Smooth muscle cell of the brain vasculature (primary cell): ENCODE results near the gene ADGRL4.
"Not testable (repeated sequence)": the region's sequence is repeated elsewhere in the genome, so short reads cannot be mapped to it uniquely, and the experiment has no call there.

Source experiments
- DNase-seq: peaks from one replicate; pipeline ENCODE4 v3.0.0-alpha.2; 2012; ENCODE audit warnings: low read depth, low spot score

ADGRL4 gene

DNA sequence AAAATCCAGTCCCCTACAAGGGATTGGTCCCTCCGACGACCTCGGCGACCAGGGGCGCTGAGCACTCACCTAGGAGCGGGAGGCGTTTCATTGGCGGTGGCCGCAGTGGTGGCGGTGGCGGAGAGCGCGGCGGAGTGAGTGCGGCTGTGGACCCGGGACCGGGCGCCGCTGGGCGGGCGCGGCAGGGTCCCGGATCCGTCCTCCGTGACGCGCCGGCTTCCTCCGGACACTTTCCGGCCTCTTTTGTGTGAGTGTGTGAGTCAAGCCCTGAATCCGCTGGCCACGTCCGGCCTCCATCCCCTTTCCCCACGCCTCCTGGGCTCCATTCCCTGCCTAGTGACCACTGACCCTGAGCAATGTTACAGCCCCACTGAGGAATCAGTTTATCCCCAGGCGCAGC is at the start of gene ADGRL4:
Gene ADGRL4 (minus strand): TSS at position 167 of the 400 bp plus-strand sequence. CDS start 76 bp downstream, at position 91.
- peak; percentile 15 for DNase-seq

DNA sequence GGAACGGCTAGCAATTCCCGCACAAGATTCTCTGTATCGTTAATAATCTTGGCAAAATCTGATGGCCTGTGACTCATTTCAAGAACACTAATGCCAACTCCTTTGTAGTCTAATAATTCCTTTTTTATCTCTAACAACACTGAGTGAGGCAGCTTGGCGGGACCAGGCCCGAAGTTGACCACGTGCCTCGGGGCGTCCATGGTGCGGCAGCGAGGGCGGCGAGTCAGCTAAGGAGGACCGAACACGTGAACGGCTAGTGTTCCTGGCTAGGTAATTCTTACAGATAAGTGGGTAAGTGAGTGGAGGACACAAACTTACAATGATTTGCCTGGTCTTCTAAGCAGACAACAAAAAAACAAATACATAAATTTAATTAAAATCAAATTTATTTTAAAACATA is 49.3 kb upstream of the ADGRL4 start:
- DNase-seq, result no peak

DNA sequence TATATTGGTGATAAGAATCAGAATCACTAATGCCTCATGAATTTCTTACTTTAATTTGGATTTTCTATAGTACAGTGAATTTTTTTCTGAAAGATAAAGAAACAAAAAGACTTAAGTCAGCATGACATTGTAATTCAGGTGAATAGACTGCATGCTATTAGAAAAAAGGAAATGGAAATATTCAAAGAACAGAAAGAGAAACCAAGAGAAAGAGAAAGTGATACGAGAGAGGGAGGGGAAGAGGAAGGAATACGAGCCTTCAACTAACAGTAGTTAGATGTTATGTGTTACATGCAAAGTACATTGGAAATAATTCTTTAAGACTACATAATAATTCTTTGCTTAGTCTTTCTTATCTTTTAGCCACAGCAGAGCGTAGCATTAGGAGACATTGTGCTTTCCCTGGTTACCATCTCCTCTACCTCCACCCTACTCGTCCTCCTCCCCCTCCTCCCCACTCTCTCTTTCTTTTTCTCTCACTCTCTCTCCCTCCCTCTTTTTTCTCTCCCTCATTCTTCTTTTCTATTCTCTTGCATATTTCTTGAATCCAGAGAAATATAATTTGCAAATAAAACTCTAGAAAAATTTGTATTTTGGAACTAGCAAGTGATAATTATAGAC is 46.4 kb upstream of the ADGRL4 start:
- DNase-seq, result no peak

DNA sequence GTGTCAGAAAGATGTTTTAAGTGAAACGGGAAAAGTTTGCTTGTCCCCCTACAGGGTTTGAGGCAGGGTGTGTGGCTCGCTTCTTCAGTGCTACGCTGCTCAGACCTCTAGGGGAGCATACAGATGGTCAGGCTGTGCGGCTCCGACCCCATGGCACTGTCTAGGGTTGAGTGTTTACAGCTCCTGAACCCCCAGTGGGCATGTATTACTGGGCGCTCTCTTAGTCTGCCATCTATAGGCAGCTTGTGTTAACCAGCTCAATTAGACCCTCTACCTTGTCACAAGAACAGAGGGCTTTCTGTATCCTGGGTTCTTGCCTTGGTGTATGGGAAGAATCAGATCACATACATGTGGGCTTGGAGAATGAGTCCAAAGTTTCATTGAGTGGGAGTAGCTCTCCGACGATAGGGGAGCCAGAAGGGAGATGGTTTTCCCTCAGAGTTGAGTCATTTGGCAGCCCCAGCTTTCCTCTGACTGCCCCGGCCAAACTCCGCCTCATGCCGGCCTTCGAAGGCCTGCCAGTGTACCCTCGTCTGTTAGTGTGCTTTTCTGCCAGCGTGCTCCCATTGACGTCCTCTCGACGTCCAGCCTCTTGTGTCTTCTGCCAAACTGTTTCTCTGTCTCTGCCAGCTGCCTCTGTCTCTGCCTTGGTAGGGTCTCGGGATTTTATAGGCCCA is 38.6 kb upstream of the ADGRL4 start:
- no peak for DNase-seq

DNA sequence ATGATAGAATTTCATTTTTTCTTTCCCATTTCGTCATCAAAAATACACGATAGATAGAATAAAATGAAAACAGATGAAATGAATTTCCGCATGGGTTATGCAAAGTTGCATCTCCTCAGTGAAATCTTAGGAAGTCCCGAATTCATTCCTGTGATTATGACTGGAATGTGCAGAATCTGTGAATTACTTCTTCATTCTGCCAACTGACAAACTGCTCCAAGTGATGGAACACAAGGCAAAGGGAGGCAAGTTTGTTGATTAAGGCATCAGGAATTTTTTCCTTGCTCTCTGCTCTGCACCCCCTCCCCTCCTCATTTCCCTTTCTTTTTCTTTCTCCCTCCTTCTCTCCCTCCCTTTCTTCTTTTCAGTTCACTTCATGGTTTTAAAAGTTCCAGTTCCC is 37.0 kb upstream of the ADGRL4 start:
- no peak for DNase-seq

DNA sequence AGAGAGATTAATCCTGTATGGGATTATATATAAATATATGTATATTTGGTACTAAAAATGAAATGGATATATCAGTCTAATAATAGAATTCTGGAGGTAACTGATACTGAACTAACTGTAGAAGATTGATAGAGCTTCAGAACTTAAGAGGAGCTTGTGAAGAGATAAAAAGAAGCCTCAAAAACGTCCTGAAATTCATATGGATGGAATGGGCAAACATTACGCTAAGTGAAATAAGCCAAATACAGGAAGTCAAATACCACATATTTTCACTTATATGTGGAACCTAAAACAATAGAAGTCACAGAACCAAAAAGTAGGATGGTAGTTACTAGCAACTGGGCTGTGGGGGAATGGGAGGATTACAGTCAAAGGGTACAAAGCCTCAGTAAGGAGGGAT is 36.0 kb upstream of the ADGRL4 start:
- no peak for DNase-seq

DNA sequence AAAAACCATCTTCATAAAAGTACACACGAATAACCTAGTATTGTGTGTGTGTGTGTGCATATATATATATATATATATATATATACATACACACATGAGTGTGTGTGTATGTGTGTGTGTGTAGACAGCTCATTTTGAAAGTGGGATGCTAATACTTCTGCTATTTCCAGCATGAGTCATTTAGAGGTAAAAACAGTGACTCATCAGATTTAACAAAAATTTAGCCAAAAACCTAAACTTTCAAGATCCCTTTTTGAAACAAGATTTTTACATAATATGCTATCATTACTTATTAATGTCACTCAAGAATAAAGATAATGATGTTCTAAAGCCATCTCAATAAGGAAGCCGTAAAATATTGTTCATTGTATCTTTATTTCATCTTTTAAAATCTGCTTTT is 35.6 kb upstream of the ADGRL4 start:
- DNase-seq, result no peak

DNA sequence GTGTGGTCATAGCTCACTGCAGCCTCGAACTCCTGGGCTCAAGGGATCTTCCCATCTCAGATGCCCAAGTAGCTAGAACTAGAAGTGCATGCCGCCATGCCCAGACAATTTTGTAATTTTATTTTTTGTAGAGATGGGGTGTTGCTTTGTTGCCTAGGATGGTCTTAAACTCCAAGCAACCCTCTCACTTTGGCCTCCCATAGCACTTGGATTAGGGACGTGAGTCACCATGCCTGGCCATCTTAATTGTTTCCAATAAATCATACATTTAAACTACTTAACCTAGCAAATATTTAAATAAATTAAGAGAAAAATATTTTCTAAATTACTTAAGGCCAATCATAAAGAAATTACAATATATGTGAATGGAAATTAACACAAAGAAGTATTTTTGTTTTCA is 35.1 kb upstream of the ADGRL4 start:
- no peak for DNase-seq

DNA sequence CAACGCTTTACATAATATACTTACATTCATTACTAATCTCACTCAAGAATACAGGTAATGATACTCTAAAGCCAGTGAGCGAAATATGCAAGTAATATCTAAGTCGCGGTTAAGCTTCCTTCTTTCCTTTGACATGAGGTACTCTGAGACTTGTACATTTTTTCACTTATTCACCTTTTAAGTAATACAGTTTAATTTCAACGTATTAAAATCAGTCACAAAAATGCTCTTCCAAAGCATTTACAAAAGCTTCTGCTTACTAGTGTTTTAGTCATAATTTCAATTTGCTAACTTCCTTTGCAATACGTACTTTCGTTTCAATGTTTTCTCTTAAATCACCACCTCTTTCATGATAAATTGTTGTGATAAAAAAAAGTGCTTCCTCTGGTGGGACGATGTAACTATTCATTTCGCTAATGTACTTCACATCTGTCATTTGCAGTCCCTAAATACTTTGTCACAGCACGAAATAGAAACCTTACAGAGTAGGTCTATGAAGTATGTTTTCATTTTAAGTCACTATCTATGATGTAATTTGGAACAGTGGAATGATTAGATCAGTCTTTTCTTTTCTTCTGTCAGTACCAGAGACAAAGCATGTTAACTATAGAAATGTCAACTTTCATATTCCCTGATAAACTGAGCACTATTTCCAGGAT is 34.0 kb upstream of the ADGRL4 start:
- DNase-seq, result no peak

DNA sequence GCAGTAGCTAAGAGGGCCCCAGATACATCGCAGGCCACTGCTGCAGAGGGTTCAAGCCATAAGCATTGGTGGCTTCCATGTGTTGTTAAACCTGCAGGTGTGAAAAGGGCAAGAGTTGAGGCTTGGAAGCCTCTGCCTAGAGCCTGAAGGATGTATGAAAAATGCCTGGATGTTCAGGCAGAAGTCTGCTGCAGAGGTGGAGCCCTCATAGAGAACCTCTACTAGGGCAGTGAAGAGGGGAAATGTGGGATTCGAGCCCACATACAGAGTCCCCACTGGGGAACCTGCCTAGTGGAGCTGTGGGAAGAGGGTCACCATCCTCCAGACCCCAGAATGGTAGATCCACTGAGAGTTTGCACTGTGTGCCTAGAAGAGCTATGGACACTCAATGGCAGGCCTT is 30.6 kb upstream of the ADGRL4 start:
- no peak for DNase-seq

DNA sequence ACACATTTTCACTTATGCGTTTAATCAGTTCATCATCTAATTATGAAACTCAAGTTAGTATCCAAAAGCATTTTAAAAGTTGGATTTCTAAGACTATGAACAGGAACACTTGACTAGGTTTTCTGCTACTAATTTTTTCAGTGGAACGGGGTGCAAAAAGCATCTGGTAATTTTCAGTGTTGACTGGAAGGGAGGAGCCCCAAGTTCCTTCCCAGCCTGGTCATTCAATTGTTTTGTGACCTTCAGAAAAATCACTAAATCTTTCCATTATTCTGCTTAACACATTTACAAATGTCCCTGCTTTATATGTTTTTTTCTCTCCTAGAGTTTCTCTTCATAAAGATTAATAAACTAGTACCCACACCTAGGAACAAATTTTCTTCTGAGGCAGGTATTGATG is 6.0 kb upstream of the ADGRL4 start:
- DNase-seq, result no peak

DNA sequence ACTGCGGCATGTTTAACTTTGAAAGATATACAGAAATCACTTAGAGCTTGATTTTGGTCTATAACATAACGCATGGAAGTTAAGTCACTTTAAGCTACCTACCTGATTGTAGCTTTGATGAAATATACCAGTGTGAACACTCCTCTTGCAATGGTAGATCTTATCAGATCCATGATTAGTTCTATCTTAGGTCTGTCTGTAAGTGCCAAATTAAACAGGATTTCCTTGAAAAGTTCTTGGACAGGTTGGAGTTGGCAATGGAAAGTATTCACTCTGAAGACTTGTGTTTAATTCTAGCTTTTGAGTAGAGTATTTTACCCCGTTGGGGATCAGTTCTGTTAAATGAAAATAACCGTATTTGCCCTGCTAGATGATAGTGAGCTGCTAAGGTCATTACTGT is 4.1 kb upstream of the ADGRL4 start:
- DNase-seq, result no peak

DNA sequence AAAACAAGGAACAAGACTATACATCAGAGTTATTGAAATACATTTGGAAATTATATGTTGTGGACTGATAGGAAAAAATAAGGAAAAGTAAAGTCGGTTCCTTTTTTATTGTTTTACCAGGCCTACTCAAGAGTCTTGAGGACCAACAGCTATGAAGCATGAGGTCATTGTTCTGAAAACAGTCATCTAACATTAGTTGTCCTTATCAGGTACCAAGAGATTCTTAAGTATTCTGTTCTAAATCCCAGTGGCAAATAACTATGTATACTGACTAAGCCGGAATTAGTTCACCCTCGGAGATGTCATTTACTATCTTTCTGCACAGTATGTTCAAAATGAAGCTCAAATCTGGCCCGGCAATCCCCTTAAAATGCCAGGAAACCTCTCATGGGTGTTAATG is 585 bp downstream of the ADGRL4 start:
- no peak for DNase-seq

DNA sequence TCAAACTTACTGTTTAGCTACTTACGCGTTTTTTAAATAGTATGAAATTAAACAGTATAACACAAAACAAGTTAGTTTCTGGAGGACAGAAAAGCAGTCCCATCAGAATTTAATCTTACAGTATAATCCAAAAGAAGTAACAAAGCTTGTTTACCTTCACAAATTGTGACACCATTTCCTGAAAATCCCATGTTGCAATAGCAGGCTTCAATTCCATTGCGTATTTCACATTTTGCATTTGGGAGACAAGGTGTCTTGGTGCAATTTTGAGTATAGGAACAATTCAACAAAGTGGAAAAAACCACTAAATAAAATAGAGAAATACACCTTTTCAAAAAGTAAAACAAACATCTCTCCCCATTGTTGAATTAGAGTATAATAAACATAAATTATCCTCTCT is 1.6 kb downstream of the ADGRL4 start:
- DNase-seq, result no peak

DNA sequence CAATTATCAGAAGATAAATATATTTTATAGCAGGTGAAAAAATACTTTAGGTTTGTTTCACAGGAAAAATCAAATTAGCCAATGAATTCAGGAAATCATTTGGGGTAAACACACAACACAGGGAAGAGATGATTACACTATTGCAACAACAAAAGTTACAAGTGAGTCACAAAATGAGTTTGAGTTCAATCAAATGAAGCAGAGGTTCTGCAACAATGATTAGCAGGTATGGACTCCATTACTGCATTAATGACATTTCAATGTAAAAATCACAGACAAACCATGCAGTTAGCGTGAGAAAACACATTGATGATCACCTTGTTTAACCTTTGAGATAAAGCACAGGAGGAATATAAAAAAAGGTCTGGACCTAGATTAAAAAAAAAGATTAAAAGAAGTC is 9.7 kb downstream of the ADGRL4 start:
- DNase-seq, result no peak

DNA sequence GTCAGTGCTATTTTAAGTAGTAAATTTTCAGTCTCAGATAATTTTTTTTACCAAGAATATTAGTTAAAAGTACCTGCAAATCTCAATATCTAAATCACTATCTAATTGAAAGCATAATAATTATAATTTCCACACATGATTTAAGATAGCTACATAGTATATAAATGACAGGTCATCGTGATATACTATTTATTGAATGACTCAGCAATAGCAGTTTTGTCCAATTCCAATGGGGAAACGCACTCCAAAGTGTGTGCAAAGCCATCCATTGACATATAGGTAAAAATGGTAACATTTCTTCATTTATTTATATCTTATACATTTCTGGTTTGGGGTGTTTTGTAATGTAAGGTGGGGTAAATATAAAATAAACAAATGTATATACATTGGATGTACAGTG is 19.5 kb downstream of the ADGRL4 start:
- no peak for DNase-seq

DNA sequence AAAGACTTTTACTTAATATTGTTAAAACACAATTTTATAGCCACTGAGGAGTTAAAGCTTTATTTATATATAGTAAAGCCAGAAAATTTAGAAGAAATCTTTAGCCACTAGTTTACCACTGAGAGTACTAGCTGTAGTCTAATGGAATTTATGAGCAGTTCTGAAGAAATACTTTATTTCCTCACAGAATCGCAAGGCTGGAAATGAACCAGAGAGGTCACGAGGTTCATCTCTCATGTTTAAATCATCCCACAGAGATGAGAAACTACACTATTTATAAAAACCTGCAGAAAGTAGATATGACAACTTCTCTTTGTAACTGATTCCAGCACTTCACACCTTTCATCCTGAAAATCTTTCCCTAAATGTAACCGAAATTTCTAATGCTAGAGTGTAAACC is 26.0 kb downstream of the ADGRL4 start:
- DNase-seq, result no peak

DNA sequence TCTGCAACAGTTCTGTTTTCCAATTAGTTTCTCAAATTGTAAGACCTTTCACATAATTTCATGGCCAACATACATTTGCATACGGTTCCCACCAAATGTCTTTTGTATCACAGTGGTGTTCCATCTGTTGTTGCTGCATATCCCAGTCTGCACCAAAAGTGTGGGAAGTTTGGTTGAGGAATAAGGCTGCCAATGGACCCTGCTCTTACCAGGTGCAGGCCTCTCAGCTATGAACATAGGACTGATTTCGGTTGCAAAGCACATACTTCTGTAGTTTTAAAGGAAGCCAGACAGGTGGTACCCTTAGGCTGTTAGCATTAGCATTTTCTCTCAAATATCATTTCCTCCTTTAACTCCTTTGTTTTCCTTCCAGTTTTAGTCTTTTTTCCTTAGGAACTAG is 33.8 kb downstream of the ADGRL4 start:
- DNase-seq, result no peak

DNA sequence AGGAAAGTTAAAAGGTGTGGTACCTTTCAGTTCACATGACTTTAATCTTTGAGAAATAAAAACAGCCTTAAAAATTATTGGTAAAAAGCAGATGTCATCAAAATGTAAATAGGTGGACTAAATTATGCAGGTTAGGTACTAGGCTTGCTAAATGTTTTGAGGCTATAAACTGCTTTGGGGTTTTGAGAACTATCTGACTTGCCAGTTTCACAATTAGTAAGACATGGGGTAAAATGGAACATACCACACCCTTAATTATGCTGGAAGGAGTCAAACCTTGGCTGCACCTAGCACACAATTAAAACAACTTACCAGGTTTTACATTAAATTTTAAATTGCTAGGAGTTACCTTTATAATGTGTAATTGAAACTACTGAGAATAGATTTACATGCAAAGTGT is 39.4 kb downstream of the ADGRL4 start:
- DNase-seq, result not testable (repeated sequence)

DNA sequence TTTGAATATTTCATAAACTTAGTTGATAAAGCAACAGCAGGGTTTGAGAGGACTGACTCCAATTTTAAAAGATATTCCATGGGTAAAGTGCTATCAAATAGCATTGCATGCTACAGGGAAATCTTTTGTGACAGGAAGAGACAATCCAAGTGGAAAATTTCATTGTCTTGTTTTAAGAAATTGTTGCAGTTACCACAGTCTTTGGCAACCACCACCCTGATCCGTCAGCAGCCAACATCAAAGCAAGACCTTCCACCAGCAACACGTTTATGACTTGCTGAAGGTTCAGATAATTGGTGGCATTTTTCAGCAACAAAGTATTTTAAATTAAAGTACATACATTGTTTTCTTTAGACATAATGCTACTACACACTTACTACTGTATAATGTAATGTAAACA is 47.8 kb downstream of the ADGRL4 start:
- DNase-seq, result no peak

DNA sequence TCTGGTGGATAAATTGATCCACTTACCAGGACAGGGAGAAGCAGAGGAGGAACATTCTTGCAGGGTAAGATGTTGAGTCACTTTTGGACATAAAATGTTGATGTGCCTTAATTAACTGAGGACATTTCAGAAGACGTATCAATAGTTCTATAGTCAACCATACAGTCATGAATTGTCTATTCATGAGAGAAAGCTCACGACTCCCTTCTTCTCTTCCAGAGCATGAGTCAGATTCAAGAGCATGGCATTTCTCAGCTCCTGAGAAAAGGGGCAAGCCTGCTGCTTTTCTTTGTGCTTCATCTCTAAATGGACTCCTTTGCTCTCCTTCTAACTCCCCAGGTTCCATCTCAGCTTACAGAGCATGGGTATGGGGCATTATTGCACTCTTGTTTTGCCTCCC is 55.7 kb downstream of the ADGRL4 start:
- DNase-seq, result no peak

DNA sequence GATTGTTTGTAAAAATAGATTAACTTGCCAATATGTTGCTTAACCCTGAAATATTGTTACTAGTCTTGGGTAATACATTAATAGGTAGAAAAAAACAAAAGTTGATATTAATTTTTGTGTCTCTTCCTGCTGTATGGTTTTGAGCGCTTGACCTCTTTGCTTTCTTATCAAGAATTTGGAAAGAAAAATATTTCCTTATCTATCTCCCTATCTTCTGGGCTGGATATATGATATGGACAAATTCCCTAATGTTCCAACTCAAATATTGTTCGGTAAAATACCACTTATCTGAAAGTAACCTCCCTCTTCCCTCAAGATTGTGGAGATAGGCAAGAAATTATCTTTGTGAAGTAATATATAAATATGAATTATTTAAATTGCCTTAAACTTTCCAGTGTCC is 57.3 kb downstream of the ADGRL4 start:
- DNase-seq, result no peak

DNA sequence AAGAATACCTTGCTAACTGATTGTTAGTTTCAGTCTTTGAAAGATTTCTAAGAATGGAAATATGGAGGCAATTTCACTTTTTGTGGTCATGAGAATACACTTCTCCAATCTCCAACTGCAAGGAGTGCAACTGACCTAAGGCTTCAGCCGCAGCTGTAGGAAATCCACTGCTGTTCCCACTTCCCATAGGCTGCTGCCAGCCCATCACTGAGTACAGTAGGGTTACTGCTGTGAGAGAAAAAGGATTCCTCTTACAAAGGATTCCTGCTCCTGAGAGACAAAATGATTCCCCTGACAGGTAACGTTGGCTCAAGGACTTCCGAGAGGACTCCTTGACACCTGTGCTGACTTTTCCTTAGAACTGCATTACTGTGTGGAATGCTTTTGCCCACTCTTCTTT is 87.4 kb downstream of the ADGRL4 start:
- DNase-seq, result no peak
